Spleen (tissue), 7 donors: ENCODE measurements around the gene STUM.

Experiments
- CTCF ChIP-seq, 11 experiments: fragments of 200-600 bp in 7 of 11; fragments of 450-650 bp in 4 of 11; sonication (generic) in 4 of 11; IDR thresholded peaks in 8 of 11; conservative IDR thresholded peaks in 3 of 11; 1 replicate in 7 of 11; 2 replicates in 4 of 11; pipeline versions ENCODE4 v1.4.0 to v1.8.0; 2016 to 2021; ENCODE audit warnings: antibody characterized with exemption in 11 of 11, inconsistent platforms in 4 of 11, mild to moderate bottlenecking in 1 of 11
- POLR2AphosphoS5 ChIP-seq, 3 donors: sonication (generic); formaldehyde crosslinking; IDR thresholded peaks; one replicate each; pipeline ENCODE4 v1.5.1; 2017; ENCODE audit warnings: antibody characterized with exemption in 3 of 3
- donor health status: DM: no; HTN: no; CAD: no; lungs with moderate emphysema.
- donor health status: DM: no; HTN: no; CAD: no.
- donor health status: DM: no; HTN: no; CAD: no.

- TF ChIP-seq CTCF (IDR thresholded peaks at IDR 0.05 in 8 of 11, conservative IDR thresholded peaks at IDR 0.05 in 3 of 11) (no peak), POLR2AphosphoS5 (IDR thresholded peaks at IDR 0.05) (no peak)
Observed at GRCh38 chr1:226584164-226584563, 35.6 kb downstream of the STUM start.
